Vagina (tissue), 2 donors: ENCODE measurements around the gene GDA. TPM values are rescaled to one million over a fixed set of nuclear protein-coding genes. Genes with fewer than 3 reads are reported as not detected.

Source experiments
- DNase-seq, 2 donors: peaks; one replicate each; pipeline ENCODE4 v3.0.0-alpha.2; 2017; ENCODE audit errors: extremely low spot score in 2 of 2
- H3K27ac ChIP-seq: fragments of 200-600 bp; sonication (generic); one replicate; pipeline ENCODE4 v1.5.1; 2019
- H3K27me3 ChIP-seq: fragments of 200-600 bp; sonication (generic); one replicate; pipeline ENCODE4 v1.5.1; 2019
- H3K36me3 ChIP-seq, 2 donors: fragments of 200-600 bp; sonication (generic); one replicate each; pipeline ENCODE4 v1.5.1; 2017 to 2019
- H3K4me1 ChIP-seq: fragments of 200-600 bp; sonication (generic); one replicate; pipeline ENCODE4 v1.5.1; 2019
- H3K4me3 ChIP-seq, 2 donors: fragments of 200-600 bp; sonication (generic); 1 replicate in 1 of 2; 2 replicates in 1 of 2; pipeline ENCODE4 v1.5.1; 2016 to 2019
- H3K9me3 ChIP-seq: fragments of 200-600 bp; sonication (generic); one replicate; pipeline ENCODE4 v1.5.1; 2019
- CTCF ChIP-seq, 3 experiments: fragments of 450-650 bp in 2 of 3; fragments of 200-600 bp in 1 of 3; sonication (generic) in 1 of 3; IDR thresholded peaks; one replicate each; pipeline ENCODE4 v1.5.1; 2017 to 2019; ENCODE audit warnings: antibody characterized with exemption in 3 of 3, mild to moderate bottlenecking in 2 of 3, moderate library complexity in 2 of 3
- POLR2A ChIP-seq, 2 donors: fragments of 450-650 bp; IDR thresholded peaks; one replicate each; pipeline ENCODE4 v1.6.1; 2017; ENCODE audit warnings: antibody characterized with exemption in 2 of 2, mild to moderate bottlenecking in 2 of 2, moderate library complexity in 2 of 2
- POLR2AphosphoS5 ChIP-seq, 2 donors: sonication (generic); formaldehyde crosslinking; IDR thresholded peaks; one replicate each; pipeline ENCODE4 v1.9.0; 2017; ENCODE audit warnings: antibody characterized with exemption in 2 of 2, mild to moderate bottlenecking in 2 of 2, low read depth in 1 of 2; ENCODE audit not compliant: insufficient read depth in 1 of 2
- intact Hi-C: fragments of 100-400 bp; cut with DNase I; formaldehyde crosslinking; loops from one replicate; pipeline ENCODE4 v1.15.1; 2023
- total RNA-seq: library from RNA; depleted of rRNA; stranded (reverse); fragments of >200 nt; gene quantifications from one replicate; pipeline ENCODE4 v1.2.3, GENCODE V29; 2016

Gene GDA
- total RNA-seq, 1 donor from 2014 or later = not detected

- H3K27me3 ChIP-seq = no peaks in the 10 kb centered on the region
- no peaks in the 10 kb centered on the region for H3K4me1 ChIP-seq
- DNase-seq = no peak
- H3K27ac ChIP-seq = no peak overlapping the region
- TF ChIP-seq CTCF (IDR thresholded peaks at IDR 0.05) = no peak
- TF ChIP-seq POLR2A (IDR thresholded peaks at IDR 0.05) = no peak
- no peak for TF ChIP-seq POLR2AphosphoS5 (IDR thresholded peaks at IDR 0.05; ENCODE audit: insufficient read depth in 1 of 2, low read depth in 1 of 2)
- H3K36me3 ChIP-seq = no peaks in the 10 kb centered on the region
- intact Hi-C loops = no loop called here
- H3K9me3 ChIP-seq = no peaks in the 10 kb centered on the region
- no peak overlapping the region for H3K4me3 ChIP-seq
Measured at GRCh38 chr9:72200452-72200851, 51.2 kb downstream of the GDA start.

- intact Hi-C loops = no loop called here
- no peaks in the 10 kb centered on the region for H3K27me3 ChIP-seq
- no peak overlapping the region for H3K27ac ChIP-seq
- no peaks in the 10 kb centered on the region for H3K4me1 ChIP-seq
- TF ChIP-seq CTCF (IDR thresholded peaks at IDR 0.05) = no peak
- TF ChIP-seq POLR2AphosphoS5 (IDR thresholded peaks at IDR 0.05; ENCODE audit: insufficient read depth in 1 of 2, low read depth in 1 of 2) = no peak
- no peak for TF ChIP-seq POLR2A (IDR thresholded peaks at IDR 0.05)
- no peak overlapping the region for H3K4me3 ChIP-seq
- no peak for DNase-seq
- no peaks in the 10 kb centered on the region for H3K9me3 ChIP-seq
- no peaks in the 10 kb centered on the region for H3K36me3 ChIP-seq
Measured at GRCh38 chr9:72202009-72202408, 52.8 kb downstream of the GDA start.

- H3K27me3 ChIP-seq = no peaks in the 10 kb centered on the region
- no peaks in the 10 kb centered on the region for H3K4me1 ChIP-seq
- no peaks in the 10 kb centered on the region for H3K9me3 ChIP-seq
- no peak for DNase-seq
- TF ChIP-seq POLR2A (IDR thresholded peaks at IDR 0.05) (no peak), CTCF (IDR thresholded peaks at IDR 0.05) (no peak), POLR2AphosphoS5 (IDR thresholded peaks at IDR 0.05; ENCODE audit: insufficient read depth in 1 of 2, low read depth in 1 of 2) (no peak)
- no peak overlapping the region for H3K4me3 ChIP-seq
- intact Hi-C loops = no loop called here
- H3K27ac ChIP-seq = no peak overlapping the region
- no peaks in the 10 kb centered on the region for H3K36me3 ChIP-seq
Measured at GRCh38 chr9:72203205-72203803, 54.1 kb downstream of the GDA start.

GRCh38 chr9:72204062-72204461 is 54.8 kb downstream of the GDA start:
- intact Hi-C loops = no loop called here
- Histone ChIP-seq H3K27me3 (no peaks in the 10 kb centered on the region), H3K4me1 (no peaks in the 10 kb centered on the region), H3K36me3 (no peaks in the 10 kb centered on the region), H3K9me3 (no peaks in the 10 kb centered on the region), H3K4me3 (no peak overlapping the region), H3K27ac (no peak overlapping the region)
- TF ChIP-seq POLR2AphosphoS5 (IDR thresholded peaks at IDR 0.05; ENCODE audit: insufficient read depth in 1 of 2, low read depth in 1 of 2) = no peak
- TF ChIP-seq POLR2A (IDR thresholded peaks at IDR 0.05) = no peak
- TF ChIP-seq CTCF (IDR thresholded peaks at IDR 0.05) = no peak
- DNase-seq = no peak

GRCh38 chr9:72205513-72205912 is 56.3 kb downstream of the GDA start:
- no peak for TF ChIP-seq POLR2AphosphoS5 (IDR thresholded peaks at IDR 0.05; ENCODE audit: insufficient read depth in 1 of 2, low read depth in 1 of 2)
- no peak for TF ChIP-seq CTCF (IDR thresholded peaks at IDR 0.05)
- TF ChIP-seq POLR2A (IDR thresholded peaks at IDR 0.05) = no peak
- no peak overlapping the region for H3K4me3 ChIP-seq
- intact Hi-C loops = no loop called here
- DNase-seq = no peak
- no peaks in the 10 kb centered on the region for H3K27me3 ChIP-seq
- no peaks in the 10 kb centered on the region for H3K9me3 ChIP-seq
- H3K36me3 ChIP-seq = no peaks in the 10 kb centered on the region
- no peak overlapping the region for H3K27ac ChIP-seq
- no peaks in the 10 kb centered on the region for H3K4me1 ChIP-seq
